Vagina (tissue), 2 donors: Measurements from ENCODE around the gene CYP20A1.

Source experiments
- POLR2A ChIP-seq, 2 donors: fragments of 450-650 bp; IDR thresholded peaks; one replicate each; pipeline ENCODE4 v1.6.1; 2017; ENCODE audit warnings: antibody characterized with exemption in 2 of 2, mild to moderate bottlenecking in 2 of 2, moderate library complexity in 2 of 2
- POLR2AphosphoS5 ChIP-seq, 2 donors: sonication (generic); formaldehyde crosslinking; IDR thresholded peaks; one replicate each; pipeline ENCODE4 v1.9.0; 2017; ENCODE audit warnings: antibody characterized with exemption in 2 of 2, mild to moderate bottlenecking in 2 of 2, low read depth in 1 of 2; ENCODE audit not compliant: insufficient read depth in 1 of 2
- TF ChIP-seq, protein P1 (sequence below), 3 experiments: fragments of 450-650 bp in 2 of 3; fragments of 200-600 bp in 1 of 3; sonication (generic) in 1 of 3; IDR thresholded peaks; one replicate each; pipeline ENCODE4 v1.5.1; 2017 to 2019; ENCODE audit warnings: antibody characterized with exemption in 3 of 3, mild to moderate bottlenecking in 2 of 3, moderate library complexity in 2 of 3

DNA sequence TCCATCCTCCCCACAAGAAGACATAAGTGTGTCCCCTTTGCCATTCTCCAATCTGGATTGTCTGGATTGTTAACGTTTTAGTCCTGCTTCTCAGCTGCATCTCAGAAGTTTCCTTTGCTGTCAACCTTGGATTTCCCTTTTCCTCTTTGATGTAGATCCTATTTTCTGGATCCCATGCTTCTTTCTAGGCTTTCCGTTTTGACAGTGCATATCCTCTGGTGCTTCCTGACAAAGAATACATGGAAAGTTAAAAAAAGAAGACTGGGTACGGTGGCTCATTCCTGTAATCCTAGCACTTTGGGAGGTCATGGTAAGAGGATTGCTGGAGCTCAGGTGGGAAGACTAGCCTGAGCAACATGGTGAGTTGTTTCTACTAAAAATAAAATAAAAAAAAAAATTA, 116.1 kb downstream of the CYP20A1 start:
- TF ChIP-seq, protein P1, sequence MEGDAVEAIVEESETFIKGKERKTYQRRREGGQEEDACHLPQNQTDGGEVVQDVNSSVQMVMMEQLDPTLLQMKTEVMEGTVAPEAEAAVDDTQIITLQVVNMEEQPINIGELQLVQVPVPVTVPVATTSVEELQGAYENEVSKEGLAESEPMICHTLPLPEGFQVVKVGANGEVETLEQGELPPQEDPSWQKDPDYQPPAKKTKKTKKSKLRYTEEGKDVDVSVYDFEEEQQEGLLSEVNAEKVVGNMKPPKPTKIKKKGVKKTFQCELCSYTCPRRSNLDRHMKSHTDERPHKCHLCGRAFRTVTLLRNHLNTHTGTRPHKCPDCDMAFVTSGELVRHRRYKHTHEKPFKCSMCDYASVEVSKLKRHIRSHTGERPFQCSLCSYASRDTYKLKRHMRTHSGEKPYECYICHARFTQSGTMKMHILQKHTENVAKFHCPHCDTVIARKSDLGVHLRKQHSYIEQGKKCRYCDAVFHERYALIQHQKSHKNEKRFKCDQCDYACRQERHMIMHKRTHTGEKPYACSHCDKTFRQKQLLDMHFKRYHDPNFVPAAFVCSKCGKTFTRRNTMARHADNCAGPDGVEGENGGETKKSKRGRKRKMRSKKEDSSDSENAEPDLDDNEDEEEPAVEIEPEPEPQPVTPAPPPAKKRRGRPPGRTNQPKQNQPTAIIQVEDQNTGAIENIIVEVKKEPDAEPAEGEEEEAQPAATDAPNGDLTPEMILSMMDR (IDR thresholded peaks at IDR 0.05) = no peak
- TF ChIP-seq POLR2AphosphoS5 (IDR thresholded peaks at IDR 0.05; ENCODE audit: insufficient read depth in 1 of 2, low read depth in 1 of 2) (no peak), POLR2A (IDR thresholded peaks at IDR 0.05) (no peak)
